Panc1 (cell line): ENCODE measurements around the gene PRDM5. TPM values are rescaled to one million over a fixed set of nuclear protein-coding genes. Genes with fewer than 3 reads are reported as not detected.

Experiments
- ATAC-seq: fragments of 200-7000 bp; cut with Tn5 transposase; 2 replicates; pipeline ENCODE4 v1.9.1; 2020; ENCODE audit warnings: mild to moderate bottlenecking, moderate library complexity
- BruUV-seq: library from RNA; stranded (reverse); fragments of 400-500 nt; replicated peaks from 2 replicates; lab custom pipeline; 2021; lab: Mats Ljungman, UMichigan
- CTCF ChIA-PET: fragments of 300-600 bp; sonication (Branson Sonifier 250); formaldehyde crosslinking; loops from one replicate; lab custom pipeline; 2022; ENCODE audit warnings: antibody characterized with exemption; lab: Charles Lee
- POLR2A ChIA-PET: fragments of 300-600 bp; sonication (Branson Sonifier 250); formaldehyde crosslinking; loops from one replicate; lab custom pipeline; 2022; ENCODE audit warnings: antibody characterized with exemption; lab: Charles Lee
- DNase-seq: peaks from one replicate; pipeline ENCODE4 v3.0.0-alpha.2; 2010; ENCODE audit warnings: low read depth, low spot score
- H3K27ac ChIP-seq: 2 replicates; pipeline ENCODE4 v1.5.1; 2011; ENCODE audit warnings: mild to moderate bottlenecking, low read length, inconsistent platforms
- H3K27me3 ChIP-seq: fragments of 200-500 bp; sonication (Bioruptor generic); 2 replicates; pipeline ENCODE4 v1.6.0; 2014; ENCODE audit warnings: low read length, inconsistent platforms; ENCODE audit not compliant: control insufficient read depth, insufficient read depth
- H3K36me3 ChIP-seq: fragments of 200-500 bp; sonication (Bioruptor generic); 2 replicates; pipeline ENCODE4 v1.5.1; 2014; ENCODE audit warnings: inconsistent platforms, mild to moderate bottlenecking, low read length, moderate library complexity; ENCODE audit not compliant: control insufficient read depth, insufficient read depth
- H3K4me1 ChIP-seq: 2 replicates; pipeline ENCODE4 v1.5.1; 2011; ENCODE audit warnings: inconsistent platforms, mild to moderate bottlenecking, low read length, moderate library complexity; ENCODE audit not compliant: control insufficient read depth, insufficient read depth
- H3K4me3 ChIP-seq, 2 experiments: 2 replicates each; pipeline ENCODE4 v1.5.1; 2011 to 2012; ENCODE audit warnings: low read depth in 2 of 2, low read length in 2 of 2, mild to moderate bottlenecking in 2 of 2, inconsistent platforms in 1 of 2, moderate library complexity in 1 of 2
- H3K9me3 ChIP-seq: fragments of 200-500 bp; sonication (Bioruptor generic); 2 replicates; pipeline ENCODE4 v1.5.1; 2014; ENCODE audit warnings: low read depth, mild to moderate bottlenecking, inconsistent platforms, low read length, moderate library complexity; ENCODE audit not compliant: control insufficient read depth, insufficient read depth
- POLR2AphosphoS5 ChIP-seq: IDR thresholded peaks from 2 replicates; pipeline ENCODE4 v1.6.1; 2012; ENCODE audit warnings: mild to moderate bottlenecking, low read depth, low read length, moderate library complexity
- SIN3A ChIP-seq: IDR thresholded peaks from 2 replicates; pipeline ENCODE4 v1.6.1; 2012; ENCODE audit warnings: low read depth, mild to moderate bottlenecking, low read length, moderate library complexity, borderline replicate concordance; ENCODE audit not compliant: insufficient read depth
- TCF7L2 ChIP-seq: IDR thresholded peaks from 2 replicates; pipeline ENCODE4 v1.6.1; 2011; ENCODE audit warnings: mild to moderate bottlenecking, low read depth, low read length, inconsistent platforms
- in situ Hi-C: cut with HindIII; loops from 2 replicates; pipeline ENCODE4 v1.10.0; 2016; ENCODE audit warnings: low sequenced_read_pairs, low pct_unique_long_range_greater_than_20kb
- intact Hi-C: fragments of 100-400 bp; cut with micrococcal nuclease; formaldehyde crosslinking; loops from one replicate; pipeline ENCODE4 v1.10.0; 2022; ENCODE audit not compliant: unreplicated experiment
- total RNA-seq: library from RNA; stranded (reverse); gene quantifications from one replicate; pipeline ENCODE4 v1.2.1, GENCODE V29; 2021; ENCODE audit not compliant: unreplicated experiment
- TF ChIP-seq, protein P1 (sequence below): fragments of 450-650 bp; IDR thresholded peaks from 2 replicates; pipeline ENCODE4 v1.5.1; 2017; ENCODE audit warnings: mild to moderate bottlenecking
- TF ChIP-seq, protein P2 (sequence below), 2 experiments: IDR thresholded peaks; 2 replicates each; pipeline ENCODE4 v1.6.1; 2011 to 2012; ENCODE audit warnings: low read depth in 2 of 2, control low read depth in 1 of 2, low read length in 1 of 2, mild to moderate bottlenecking in 1 of 2, moderate library complexity in 1 of 2; ENCODE audit not compliant: insufficient read depth in 1 of 2

PRDM5 gene
- total RNA-seq, 1 experiment from 2014 or later: 8.4 TPM

DNA sequence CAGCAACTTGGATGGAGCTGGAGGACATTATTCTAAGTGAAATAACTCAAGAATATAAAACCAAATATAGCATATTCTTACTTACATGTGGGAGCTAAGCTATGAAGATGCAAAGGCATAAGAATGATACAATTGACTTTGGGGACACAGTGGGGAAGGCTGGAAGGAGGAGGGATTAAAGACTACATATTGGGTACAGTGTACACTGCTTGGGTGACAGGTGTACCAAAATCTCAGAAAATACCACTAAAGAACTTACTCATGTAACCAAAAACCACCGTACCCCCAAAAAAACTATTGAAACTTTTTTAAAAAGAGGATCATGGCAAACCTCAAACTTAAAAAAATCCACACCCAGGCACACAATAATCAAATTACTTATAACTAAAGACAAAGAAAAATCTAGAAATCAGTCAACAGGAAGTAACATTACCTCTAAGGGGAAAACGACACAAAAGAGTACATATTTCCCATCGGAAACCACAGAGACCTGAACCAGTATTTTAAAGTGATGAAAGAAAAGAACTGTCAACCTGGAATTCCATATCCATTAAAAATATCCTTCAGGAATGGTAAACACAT is 241.8 kb downstream of the PRDM5 start:
- CTCF ChIA-PET: no interaction called here
- DNase-seq: no peak
- no peak overlapping the region for H3K4me3 ChIP-seq
- H3K27ac ChIP-seq: no peak overlapping the region
- intact Hi-C loops (no loop called here), in situ Hi-C loops (no loop called here)
- TF ChIP-seq, protein P1, sequence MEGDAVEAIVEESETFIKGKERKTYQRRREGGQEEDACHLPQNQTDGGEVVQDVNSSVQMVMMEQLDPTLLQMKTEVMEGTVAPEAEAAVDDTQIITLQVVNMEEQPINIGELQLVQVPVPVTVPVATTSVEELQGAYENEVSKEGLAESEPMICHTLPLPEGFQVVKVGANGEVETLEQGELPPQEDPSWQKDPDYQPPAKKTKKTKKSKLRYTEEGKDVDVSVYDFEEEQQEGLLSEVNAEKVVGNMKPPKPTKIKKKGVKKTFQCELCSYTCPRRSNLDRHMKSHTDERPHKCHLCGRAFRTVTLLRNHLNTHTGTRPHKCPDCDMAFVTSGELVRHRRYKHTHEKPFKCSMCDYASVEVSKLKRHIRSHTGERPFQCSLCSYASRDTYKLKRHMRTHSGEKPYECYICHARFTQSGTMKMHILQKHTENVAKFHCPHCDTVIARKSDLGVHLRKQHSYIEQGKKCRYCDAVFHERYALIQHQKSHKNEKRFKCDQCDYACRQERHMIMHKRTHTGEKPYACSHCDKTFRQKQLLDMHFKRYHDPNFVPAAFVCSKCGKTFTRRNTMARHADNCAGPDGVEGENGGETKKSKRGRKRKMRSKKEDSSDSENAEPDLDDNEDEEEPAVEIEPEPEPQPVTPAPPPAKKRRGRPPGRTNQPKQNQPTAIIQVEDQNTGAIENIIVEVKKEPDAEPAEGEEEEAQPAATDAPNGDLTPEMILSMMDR: no peak
- TF ChIP-seq, protein P2, sequence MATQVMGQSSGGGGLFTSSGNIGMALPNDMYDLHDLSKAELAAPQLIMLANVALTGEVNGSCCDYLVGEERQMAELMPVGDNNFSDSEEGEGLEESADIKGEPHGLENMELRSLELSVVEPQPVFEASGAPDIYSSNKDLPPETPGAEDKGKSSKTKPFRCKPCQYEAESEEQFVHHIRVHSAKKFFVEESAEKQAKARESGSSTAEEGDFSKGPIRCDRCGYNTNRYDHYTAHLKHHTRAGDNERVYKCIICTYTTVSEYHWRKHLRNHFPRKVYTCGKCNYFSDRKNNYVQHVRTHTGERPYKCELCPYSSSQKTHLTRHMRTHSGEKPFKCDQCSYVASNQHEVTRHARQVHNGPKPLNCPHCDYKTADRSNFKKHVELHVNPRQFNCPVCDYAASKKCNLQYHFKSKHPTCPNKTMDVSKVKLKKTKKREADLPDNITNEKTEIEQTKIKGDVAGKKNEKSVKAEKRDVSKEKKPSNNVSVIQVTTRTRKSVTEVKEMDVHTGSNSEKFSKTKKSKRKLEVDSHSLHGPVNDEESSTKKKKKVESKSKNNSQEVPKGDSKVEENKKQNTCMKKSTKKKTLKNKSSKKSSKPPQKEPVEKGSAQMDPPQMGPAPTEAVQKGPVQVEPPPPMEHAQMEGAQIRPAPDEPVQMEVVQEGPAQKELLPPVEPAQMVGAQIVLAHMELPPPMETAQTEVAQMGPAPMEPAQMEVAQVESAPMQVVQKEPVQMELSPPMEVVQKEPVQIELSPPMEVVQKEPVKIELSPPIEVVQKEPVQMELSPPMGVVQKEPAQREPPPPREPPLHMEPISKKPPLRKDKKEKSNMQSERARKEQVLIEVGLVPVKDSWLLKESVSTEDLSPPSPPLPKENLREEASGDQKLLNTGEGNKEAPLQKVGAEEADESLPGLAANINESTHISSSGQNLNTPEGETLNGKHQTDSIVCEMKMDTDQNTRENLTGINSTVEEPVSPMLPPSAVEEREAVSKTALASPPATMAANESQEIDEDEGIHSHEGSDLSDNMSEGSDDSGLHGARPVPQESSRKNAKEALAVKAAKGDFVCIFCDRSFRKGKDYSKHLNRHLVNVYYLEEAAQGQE (IDR thresholded peaks at IDR 0.05; ENCODE audit: insufficient read depth in 1 of 2, low read depth in 2 of 2, low read length in 1 of 2): no peak
- TF ChIP-seq POLR2AphosphoS5 (no peak), TCF7L2 (no peak), SIN3A (no peak)
- no peaks in the 10 kb centered on the region for H3K36me3 ChIP-seq
- POLR2A ChIA-PET: no interaction called here
- H3K4me1 ChIP-seq: no peaks in the 10 kb centered on the region
- H3K9me3 ChIP-seq: no peaks in the 10 kb centered on the region
- no peaks in the 10 kb centered on the region for H3K27me3 ChIP-seq
- ATAC-seq: no peak
- BruUV-seq: no TSS peak

DNA sequence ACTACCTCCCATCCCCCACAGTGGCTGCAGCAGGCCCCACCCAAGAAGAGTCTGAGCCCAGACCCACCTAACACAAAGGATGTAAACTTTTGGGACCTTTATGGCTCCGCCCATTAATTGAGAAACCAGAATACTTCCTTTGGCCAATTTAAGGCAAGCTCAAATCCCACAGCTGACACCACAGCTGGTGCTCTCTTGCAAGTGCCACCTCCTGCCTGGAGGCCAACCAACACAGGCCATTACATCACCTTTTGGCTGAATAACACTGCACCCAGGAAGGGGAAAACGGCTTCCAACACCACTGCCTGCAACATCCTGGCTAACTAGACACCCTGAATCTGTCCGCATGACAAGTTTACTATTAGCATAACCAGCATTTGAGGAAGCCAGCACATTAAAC is 248.8 kb downstream of the PRDM5 start:
- BruUV-seq: no TSS peak
- H3K27ac ChIP-seq: no peak overlapping the region
- no peaks in the 10 kb centered on the region for H3K27me3 ChIP-seq
- no peak overlapping the region for H3K4me3 ChIP-seq
- in situ Hi-C loops (no loop called here), intact Hi-C loops (no loop called here)
- POLR2A ChIA-PET: no interaction called here
- DNase-seq (no peak), ATAC-seq (no peak)
- H3K36me3 ChIP-seq: no peaks in the 10 kb centered on the region
- CTCF ChIA-PET: no interaction called here
- TF ChIP-seq TCF7L2: no peak
- no peak for TF ChIP-seq POLR2AphosphoS5
- no peak for TF ChIP-seq SIN3A
- TF ChIP-seq, protein P2 (IDR thresholded peaks at IDR 0.05; ENCODE audit: insufficient read depth in 1 of 2, low read depth in 2 of 2, low read length in 1 of 2): no peak
- TF ChIP-seq, protein P1: no peak
- no peaks in the 10 kb centered on the region for H3K9me3 ChIP-seq
- H3K4me1 ChIP-seq: no peaks in the 10 kb centered on the region
